Smooth muscle cell (in vitro differentiated cells): ENCODE data around the gene USP35. TPM values are rescaled to one million over a fixed set of nuclear protein-coding genes. Genes with fewer than 3 reads are reported as not detected.
"Not testable (repeated sequence)": the region's sequence is repeated elsewhere in the genome, so short reads cannot be mapped to it uniquely, and the experiment has no call there.

ENCODE experiments used
- DNase-seq: peaks from one replicate; lab custom pipeline; 2025; ENCODE audit not compliant: unreplicated experiment; lab: John Stamatoyannopoulos, UW
- H2AFZ ChIP-seq: fragments of 200-600 bp; sonication (generic); 2 replicates; pipeline ENCODE4 v1.6.0; 2016; ENCODE audit warnings: antibody characterized with exemption, low read depth, mild to moderate bottlenecking
- H3F3A ChIP-seq: fragments of 200-600 bp; sonication (generic); 2 replicates; pipeline ENCODE4 v1.6.0; 2017; ENCODE audit warnings: antibody characterized with exemption, low read depth
- H3K27ac ChIP-seq: fragments of 200-600 bp; sonication (generic); 2 replicates; pipeline ENCODE4 v1.5.1; 2016; ENCODE audit warnings: low read depth, mild to moderate bottlenecking
- H3K27me3 ChIP-seq: fragments of 200-600 bp; sonication (generic); 2 replicates; pipeline ENCODE4 v1.6.1; 2016; ENCODE audit warnings: low read depth, mild to moderate bottlenecking
- H3K36me3 ChIP-seq: fragments of 200-600 bp; sonication (generic); 2 replicates; pipeline ENCODE4 v1.5.1; 2016; ENCODE audit warnings: low read depth
- H3K4me1 ChIP-seq: fragments of 200-600 bp; sonication (generic); 2 replicates; pipeline ENCODE4 v1.5.1; 2016; ENCODE audit warnings: low read depth
- H3K4me2 ChIP-seq: fragments of 200-600 bp; sonication (generic); 2 replicates; pipeline ENCODE4 v1.6.0; 2016; ENCODE audit warnings: mild to moderate bottlenecking
- H3K4me3 ChIP-seq: fragments of 200-600 bp; sonication (generic); 2 replicates; pipeline ENCODE4 v1.5.1; 2016; ENCODE audit warnings: mild to moderate bottlenecking
- H3K79me2 ChIP-seq: fragments of 200-600 bp; sonication (generic); 2 replicates; pipeline ENCODE4 v1.6.0; 2016; ENCODE audit warnings: low read depth, mild to moderate bottlenecking
- H3K9ac ChIP-seq: fragments of 200-600 bp; sonication (generic); 2 replicates; pipeline ENCODE4 v1.6.0; 2016; ENCODE audit warnings: low read depth
- H3K9me3 ChIP-seq: fragments of 200-600 bp; sonication (generic); replicated peaks from 2 replicates; pipeline ENCODE4 v1.5.1; 2016; ENCODE audit warnings: low read depth
- H4K20me1 ChIP-seq: fragments of 200-600 bp; sonication (generic); 2 replicates; pipeline ENCODE4 v1.6.0; 2016; ENCODE audit warnings: low read depth
- WGBS: methylation state at CpG from one replicate; pipeline ENCODE4 v1.1.7; 2016; ENCODE audit warnings: low lambda C conversion rate; 5-methylcytosine and 5-hydroxymethylcytosine counted together
- polyA plus RNA-seq: library from polyadenylated mRNA; unstranded; fragments of >200 nt; fragmentation: Nextera tagmentation; extraction: Ambion mirVana; gene quantifications from 2 replicates; pipeline ENCODE4 v1.2.1, GENCODE V29; 2016
- total RNA-seq: library from RNA; depleted of rRNA; stranded (reverse); fragments of >200 nt; gene quantifications from 2 replicates; pipeline ENCODE4 v1.2.3, GENCODE V29; 2014
- TF ChIP-seq, protein P1 (sequence below): fragments of 200-600 bp; sonication (generic); IDR thresholded peaks from 2 replicates; pipeline ENCODE4 v1.5.1; 2017; ENCODE audit warnings: borderline replicate concordance, mild to moderate bottlenecking, antibody characterized with exemption; ENCODE audit not compliant: insufficient read depth, poor library complexity, severe bottlenecking

USP35 gene
- total and polyA plus RNA-seq, 2 experiments from 2014 or later: 4.5 to 9.5 TPM

DNA sequence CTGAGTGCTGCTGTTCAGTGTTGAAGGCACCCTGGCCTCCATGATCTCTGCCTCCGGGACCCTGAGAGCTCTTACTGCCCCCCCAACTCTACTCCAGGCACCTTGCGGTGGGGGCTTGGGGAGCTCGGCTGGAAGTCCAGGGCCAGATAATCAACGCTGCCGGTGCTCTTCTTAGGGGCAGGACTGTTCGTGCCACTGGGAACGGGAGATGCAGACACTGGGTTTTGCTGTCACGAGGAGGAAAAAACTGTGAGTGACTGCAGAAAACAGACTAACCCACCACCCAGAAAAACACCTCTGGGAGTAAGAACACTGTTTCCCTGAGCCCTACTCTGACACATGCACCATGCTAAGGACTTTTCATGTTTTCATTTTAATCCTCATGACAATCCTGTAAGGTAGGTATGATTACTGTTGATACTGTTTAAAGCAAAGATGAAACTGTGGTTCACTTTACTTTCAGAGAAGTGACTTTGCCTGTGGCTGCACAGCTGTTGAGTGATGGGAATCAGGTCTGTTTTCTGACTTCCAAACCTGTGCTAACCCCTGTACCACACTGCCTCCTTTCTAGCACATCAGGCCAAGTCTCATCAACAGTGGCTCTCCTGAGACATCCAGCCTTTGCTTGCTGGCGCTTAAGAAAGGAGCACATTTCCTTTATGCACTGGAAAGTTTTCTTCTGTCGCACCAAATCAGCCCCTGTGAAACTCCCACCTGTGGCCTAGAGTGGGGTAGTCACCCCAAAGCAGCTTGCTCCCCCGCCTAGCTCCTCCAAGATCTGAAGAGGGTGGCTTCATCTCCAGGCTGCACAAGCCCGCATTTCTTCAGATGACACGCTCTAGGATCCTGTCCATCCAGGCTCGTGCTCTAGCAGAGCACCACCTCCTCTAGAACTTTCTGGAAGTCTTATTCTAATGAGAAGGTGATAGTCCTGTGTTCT, 31.8 kb downstream of the USP35 start:
- Histone ChIP-seq H3K36me3 (no peaks in the 10 kb centered on the region), H3K27ac (no peak overlapping the region), H3K4me3 (no peak overlapping the region), H3K9ac (no peak overlapping the region), H4K20me1 (no peaks in the 10 kb centered on the region), H3K4me2 (no peak overlapping the region), H2AFZ (no peak overlapping the region), H3K27me3 (no peaks in the 10 kb centered on the region), H3K79me2 (no peaks in the 10 kb centered on the region), H3F3A (no peaks in the 10 kb centered on the region), H3K4me1 (no peaks in the 10 kb centered on the region), H3K9me3 (no peaks in the 10 kb centered on the region)
- TF ChIP-seq, protein P1, sequence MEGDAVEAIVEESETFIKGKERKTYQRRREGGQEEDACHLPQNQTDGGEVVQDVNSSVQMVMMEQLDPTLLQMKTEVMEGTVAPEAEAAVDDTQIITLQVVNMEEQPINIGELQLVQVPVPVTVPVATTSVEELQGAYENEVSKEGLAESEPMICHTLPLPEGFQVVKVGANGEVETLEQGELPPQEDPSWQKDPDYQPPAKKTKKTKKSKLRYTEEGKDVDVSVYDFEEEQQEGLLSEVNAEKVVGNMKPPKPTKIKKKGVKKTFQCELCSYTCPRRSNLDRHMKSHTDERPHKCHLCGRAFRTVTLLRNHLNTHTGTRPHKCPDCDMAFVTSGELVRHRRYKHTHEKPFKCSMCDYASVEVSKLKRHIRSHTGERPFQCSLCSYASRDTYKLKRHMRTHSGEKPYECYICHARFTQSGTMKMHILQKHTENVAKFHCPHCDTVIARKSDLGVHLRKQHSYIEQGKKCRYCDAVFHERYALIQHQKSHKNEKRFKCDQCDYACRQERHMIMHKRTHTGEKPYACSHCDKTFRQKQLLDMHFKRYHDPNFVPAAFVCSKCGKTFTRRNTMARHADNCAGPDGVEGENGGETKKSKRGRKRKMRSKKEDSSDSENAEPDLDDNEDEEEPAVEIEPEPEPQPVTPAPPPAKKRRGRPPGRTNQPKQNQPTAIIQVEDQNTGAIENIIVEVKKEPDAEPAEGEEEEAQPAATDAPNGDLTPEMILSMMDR: no peak
- DNase-seq: no peak
- 94% methylated on average over 14 of the region's 14 CpGs for WGBS

DNA sequence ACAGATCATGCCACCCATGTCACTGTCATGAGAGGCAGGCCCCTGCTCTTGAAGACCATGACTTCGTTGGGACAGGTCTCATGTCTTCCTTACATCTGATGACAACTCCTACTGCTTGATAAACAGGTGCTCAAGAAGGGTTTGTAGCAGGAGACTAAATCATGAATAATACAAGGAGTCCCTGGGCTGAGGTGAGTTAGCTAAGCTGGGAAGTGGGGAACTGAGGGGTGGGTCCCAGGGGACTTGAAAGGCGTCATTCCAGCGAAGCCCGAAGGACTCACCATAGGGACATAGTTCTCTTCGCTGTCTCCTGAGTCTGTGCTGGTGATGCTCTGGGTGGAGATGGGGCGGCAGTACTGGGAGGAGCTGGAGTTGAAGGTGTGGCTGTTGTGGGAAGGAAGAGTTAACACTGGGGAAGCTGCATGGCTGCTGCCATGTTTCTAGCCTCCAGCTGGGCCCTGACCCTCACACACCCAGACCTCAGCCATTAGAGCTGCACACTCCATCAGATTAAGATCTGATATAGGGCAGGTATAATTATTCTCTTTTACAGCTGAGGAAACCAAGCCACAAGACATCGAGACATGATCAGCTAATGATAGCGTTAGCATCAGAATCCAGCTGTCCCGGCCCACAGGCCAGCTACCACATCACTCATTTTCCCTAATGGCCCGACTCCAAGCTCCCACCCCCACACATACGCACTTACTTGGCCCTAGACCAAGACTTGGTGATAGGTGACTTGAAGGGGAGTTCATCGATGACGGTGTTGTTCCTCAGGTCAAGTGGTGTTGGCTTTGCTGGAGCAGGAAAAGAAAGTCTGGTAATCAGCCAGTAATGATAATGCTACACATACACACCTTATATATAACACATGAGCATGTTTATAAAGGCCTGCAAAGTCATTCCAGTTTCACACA, 32.9 kb downstream of the USP35 start:
- TF ChIP-seq, protein P1: no peak
- Histone ChIP-seq H3K27ac (no peak overlapping the region), H3K9ac (no peak overlapping the region), H3K9me3 (no peaks in the 10 kb centered on the region), H3K27me3 (no peaks in the 10 kb centered on the region), H2AFZ (no peak overlapping the region), H3K79me2 (no peaks in the 10 kb centered on the region), H3K36me3 (no peaks in the 10 kb centered on the region), H4K20me1 (no peaks in the 10 kb centered on the region), H3K4me3 (no peak overlapping the region), H3K4me2 (no peak overlapping the region), H3K4me1 (no peaks in the 10 kb centered on the region), H3F3A (no peaks in the 10 kb centered on the region)
- no peak for DNase-seq
- WGBS: 97% methylated on average over 13 of the region's 13 CpGs

DNA sequence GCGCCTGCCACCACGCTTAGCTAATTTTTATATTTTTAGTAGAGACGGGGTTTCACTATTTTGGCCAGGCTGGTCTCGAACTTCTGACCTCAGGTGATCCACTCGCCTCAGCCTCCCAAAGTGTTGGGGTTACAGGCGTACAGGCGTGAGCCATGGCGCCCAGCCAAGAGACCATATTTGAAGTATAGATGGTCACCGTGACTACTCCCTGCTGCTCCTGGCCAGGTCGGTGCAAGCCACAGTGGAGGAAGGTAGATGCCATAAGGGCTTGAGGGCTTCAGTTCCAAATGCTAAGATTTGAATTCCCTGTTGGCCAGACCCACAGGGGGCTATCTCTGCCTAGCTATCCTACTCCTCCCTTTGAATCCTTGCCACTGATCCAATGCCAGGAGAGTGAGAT, 34.0 kb downstream of the USP35 start:
- H3F3A ChIP-seq, H3K4me3 ChIP-seq, H2AFZ ChIP-seq, H3K79me2 ChIP-seq, H3K9ac ChIP-seq, H3K4me1 ChIP-seq, H3K36me3 ChIP-seq, H3K4me2 ChIP-seq, H3K9me3 ChIP-seq, H3K27me3 ChIP-seq, DNase-seq, H4K20me1 ChIP-seq, H3K27ac ChIP-seq: not testable (repeated sequence)
- 88% methylated on average over 10 of the region's 10 CpGs for WGBS

DNA sequence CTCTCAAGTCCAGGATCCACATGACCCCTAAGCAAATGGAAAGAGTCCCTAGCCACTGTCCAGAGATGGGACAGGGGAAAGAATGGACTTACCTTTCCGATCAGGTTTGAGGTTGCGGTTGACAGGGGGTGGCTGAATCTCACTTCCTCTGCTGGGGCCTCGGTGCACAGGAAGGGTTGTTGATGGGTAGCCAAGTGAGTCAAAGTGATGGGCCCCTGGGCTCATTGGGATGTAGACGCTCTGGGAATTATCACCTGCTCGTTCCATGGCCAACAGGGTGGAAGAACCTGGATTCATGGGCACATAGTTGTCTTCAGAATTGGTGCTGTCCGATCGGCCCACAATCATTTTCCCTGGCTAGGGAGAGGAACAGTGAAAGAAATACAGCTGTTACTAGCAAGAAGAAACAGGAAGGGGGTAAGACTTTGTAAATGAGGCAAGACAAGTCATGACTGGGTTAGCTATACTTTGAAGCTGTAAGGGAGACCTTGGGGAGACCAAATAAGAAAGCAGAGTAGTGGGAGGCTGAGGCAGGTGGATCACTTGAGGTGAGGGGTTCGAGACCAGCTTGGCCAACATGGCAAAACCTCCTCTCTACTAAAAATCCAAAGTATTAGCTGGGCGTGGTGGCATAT, 34.7 kb downstream of the USP35 start:
- no peak overlapping the region for H3K4me3 ChIP-seq
- TF ChIP-seq, protein P1: no peak
- no peak for DNase-seq
- no peaks in the 10 kb centered on the region for H3K27me3 ChIP-seq
- H3K4me1 ChIP-seq: no peaks in the 10 kb centered on the region
- no peak overlapping the region for H3K9ac ChIP-seq
- H3F3A ChIP-seq: no peaks in the 10 kb centered on the region
- no peak overlapping the region for H3K4me2 ChIP-seq
- H4K20me1 ChIP-seq: no peaks in the 10 kb centered on the region
- H3K79me2 ChIP-seq: no peaks in the 10 kb centered on the region
- H2AFZ ChIP-seq: no peak overlapping the region
- H3K36me3 ChIP-seq: no peaks in the 10 kb centered on the region
- H3K27ac ChIP-seq: no peak overlapping the region
- no peaks in the 10 kb centered on the region for H3K9me3 ChIP-seq
- 97% methylated on average over 9 of the region's 9 CpGs for WGBS
